Neutrophil (primary cell): ENCODE data around the gene VWA5B1.

Source experiments
- H3K27ac ChIP-seq: fragments of 200-600 bp; sonication (generic); 2 replicates; pipeline ENCODE4 v1.5.1; 2016; ENCODE audit warnings: mild to moderate bottlenecking, moderate library complexity
- H3K27me3 ChIP-seq: fragments of 200-600 bp; sonication (generic); 2 replicates; pipeline ENCODE4 v1.6.0; 2016; ENCODE audit warnings: mild to moderate bottlenecking
- H3K36me3 ChIP-seq: fragments of 200-600 bp; sonication (generic); 2 replicates; pipeline ENCODE4 v1.5.1; 2017
- H3K4me1 ChIP-seq, 2 experiments: fragments of 200-600 bp in 1 of 2; sonication (generic) in 1 of 2; 1 replicate in 1 of 2; 2 replicates in 1 of 2; pipeline versions ENCODE4 v1.5.1 to v1.6.1; 2013 to 2016; ENCODE audit warnings: low read depth in 1 of 2, low read length in 1 of 2, mild to moderate bottlenecking in 1 of 2, moderate library complexity in 1 of 2; ENCODE audit not compliant: control insufficient read depth in 1 of 2, insufficient read depth in 1 of 2
- H3K4me3 ChIP-seq, 2 experiments: fragments of 200-600 bp in 1 of 2; sonication (generic) in 1 of 2; 1 replicate in 1 of 2; 2 replicates in 1 of 2; pipeline ENCODE4 v1.5.1; 2013 to 2016; ENCODE audit warnings: low read depth in 1 of 2, low read length in 1 of 2, mild to moderate bottlenecking in 1 of 2, moderate library complexity in 1 of 2
- H3K9me3 ChIP-seq: fragments of 200-600 bp; sonication (generic); 2 replicates; pipeline ENCODE4 v1.5.1; 2016
- CTCF ChIP-seq: fragments of 200-600 bp; sonication (generic); IDR thresholded peaks from 2 replicates; pipeline ENCODE4 v1.5.1; 2016; ENCODE audit warnings: antibody characterized with exemption

The VWA5B1 gene

GRCh38 chr1:20308569-20308968 is 17.9 kb downstream of the VWA5B1 start:
- Histone ChIP-seq H3K36me3 (no peaks in the 10 kb centered on the region), H3K9me3 (no peaks in the 10 kb centered on the region), H3K27ac (no peak overlapping the region), H3K27me3 (no peaks in the 10 kb centered on the region), H3K4me3 (no peak overlapping the region), H3K4me1 (no peaks in the 10 kb centered on the region)
- no peak for TF ChIP-seq CTCF

- no peak overlapping the region for H3K4me3 ChIP-seq
- H3K27me3 ChIP-seq = no peaks in the 10 kb centered on the region
- H3K36me3 ChIP-seq = no peaks in the 10 kb centered on the region
- TF ChIP-seq CTCF = no peak
- no peak overlapping the region for H3K27ac ChIP-seq
- H3K4me1 ChIP-seq = no peaks in the 10 kb centered on the region
- H3K9me3 ChIP-seq = no peaks in the 10 kb centered on the region
Observed at GRCh38 chr1:20311289-20311688, 20.6 kb downstream of the VWA5B1 start.

- no peaks in the 10 kb centered on the region for H3K27me3 ChIP-seq
- no peak overlapping the region for H3K27ac ChIP-seq
- no peak for TF ChIP-seq CTCF
- H3K36me3 ChIP-seq = no peaks in the 10 kb centered on the region
- H3K9me3 ChIP-seq = no peaks in the 10 kb centered on the region
- H3K4me3 ChIP-seq = no peak overlapping the region
- no peaks in the 10 kb centered on the region for H3K4me1 ChIP-seq
Observed at GRCh38 chr1:20312310-20312709, 21.6 kb downstream of the VWA5B1 start.

GRCh38 chr1:20312818-20313217 is 22.1 kb downstream of the VWA5B1 start:
- no peaks in the 10 kb centered on the region for H3K36me3 ChIP-seq
- no peaks in the 10 kb centered on the region for H3K9me3 ChIP-seq
- no peaks in the 10 kb centered on the region for H3K27me3 ChIP-seq
- H3K4me1 ChIP-seq = no peaks in the 10 kb centered on the region
- TF ChIP-seq CTCF = no peak
- H3K27ac ChIP-seq = no peak overlapping the region
- no peak overlapping the region for H3K4me3 ChIP-seq

- no peak for TF ChIP-seq CTCF
- Histone ChIP-seq H3K27ac (no peak overlapping the region), H3K36me3 (no peaks in the 10 kb centered on the region), H3K9me3 (no peaks in the 10 kb centered on the region), H3K27me3 (peaks cover 20% of the 10 kb centered on the region), H3K4me1 (no peaks in the 10 kb centered on the region), H3K4me3 (no peak overlapping the region)
Observed at GRCh38 chr1:20317471-20317870, 26.8 kb downstream of the VWA5B1 start.

GRCh38 chr1:20318521-20318920 is 27.8 kb downstream of the VWA5B1 start:
- Histone ChIP-seq H3K27me3 (peaks cover 30% of the 10 kb centered on the region), H3K27ac (no peak overlapping the region), H3K36me3 (no peaks in the 10 kb centered on the region), H3K9me3 (no peaks in the 10 kb centered on the region), H3K4me3 (no peak overlapping the region), H3K4me1 (no peaks in the 10 kb centered on the region)
- TF ChIP-seq CTCF = no peak
